ENCODE results near the gene POC1A.

DNA sequence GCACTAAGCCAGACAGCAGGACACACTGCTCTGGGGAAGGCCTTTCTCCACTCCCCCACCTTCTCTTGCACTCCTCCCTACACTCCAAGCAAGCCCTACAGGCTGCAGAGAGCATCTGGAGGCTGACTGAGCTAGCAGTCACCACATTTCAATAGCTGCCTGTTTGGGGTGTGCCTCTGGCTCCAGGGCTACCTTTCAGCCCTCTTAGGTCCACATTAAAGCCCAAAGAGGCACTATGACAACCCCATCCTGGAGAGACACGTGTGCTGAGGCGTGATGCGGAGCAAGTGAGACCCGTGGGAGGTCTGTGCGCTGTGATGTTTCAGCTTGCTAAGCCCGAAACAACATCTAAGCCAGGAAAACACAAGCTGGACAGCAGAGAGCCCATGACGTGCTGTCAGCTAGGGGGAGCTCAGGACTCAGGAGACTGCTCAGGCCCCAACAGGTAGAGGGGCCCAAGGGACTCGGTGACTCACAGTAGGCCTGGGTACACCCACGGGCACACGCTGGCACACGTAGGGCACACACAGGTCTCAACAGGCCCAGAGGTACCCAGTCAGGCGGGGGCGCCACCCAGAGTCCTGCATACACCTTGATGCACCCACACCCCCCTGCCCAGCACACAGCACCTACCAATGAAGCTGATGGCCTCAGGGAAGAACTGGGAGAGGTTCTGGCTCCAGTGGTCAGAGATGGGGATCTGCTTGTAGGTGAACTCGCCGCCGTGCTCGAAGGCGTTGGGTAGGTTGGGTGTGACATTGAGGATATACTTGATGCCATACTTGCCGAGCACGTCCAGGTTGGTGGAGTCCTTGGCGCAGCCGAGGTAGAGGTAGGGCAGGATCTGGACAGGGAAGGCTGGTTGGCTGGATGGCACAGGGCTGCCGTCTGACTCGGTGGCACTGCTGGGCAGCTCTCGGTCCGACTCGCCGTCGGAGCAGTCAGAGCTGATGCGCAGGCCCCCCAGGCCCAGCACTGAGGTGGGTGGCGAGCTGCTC is 100.6 kb downstream of the POC1A start:
- TF ChIP-seq, protein P1, sequence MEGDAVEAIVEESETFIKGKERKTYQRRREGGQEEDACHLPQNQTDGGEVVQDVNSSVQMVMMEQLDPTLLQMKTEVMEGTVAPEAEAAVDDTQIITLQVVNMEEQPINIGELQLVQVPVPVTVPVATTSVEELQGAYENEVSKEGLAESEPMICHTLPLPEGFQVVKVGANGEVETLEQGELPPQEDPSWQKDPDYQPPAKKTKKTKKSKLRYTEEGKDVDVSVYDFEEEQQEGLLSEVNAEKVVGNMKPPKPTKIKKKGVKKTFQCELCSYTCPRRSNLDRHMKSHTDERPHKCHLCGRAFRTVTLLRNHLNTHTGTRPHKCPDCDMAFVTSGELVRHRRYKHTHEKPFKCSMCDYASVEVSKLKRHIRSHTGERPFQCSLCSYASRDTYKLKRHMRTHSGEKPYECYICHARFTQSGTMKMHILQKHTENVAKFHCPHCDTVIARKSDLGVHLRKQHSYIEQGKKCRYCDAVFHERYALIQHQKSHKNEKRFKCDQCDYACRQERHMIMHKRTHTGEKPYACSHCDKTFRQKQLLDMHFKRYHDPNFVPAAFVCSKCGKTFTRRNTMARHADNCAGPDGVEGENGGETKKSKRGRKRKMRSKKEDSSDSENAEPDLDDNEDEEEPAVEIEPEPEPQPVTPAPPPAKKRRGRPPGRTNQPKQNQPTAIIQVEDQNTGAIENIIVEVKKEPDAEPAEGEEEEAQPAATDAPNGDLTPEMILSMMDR (conservative IDR thresholded peaks at IDR 0.05), result 0 out of 2 replicates have a peak, but pooled peaks have one; percentile 20
- TF ChIP-seq EZH2 (IDR thresholded peaks at IDR 0.05; ENCODE audit: low read depth), result no peak

Data from PC-9 (cell line).